HG03066 (cell line): ENCODE measurements around the gene ATF3.
A peak's percentile ranks its signal among the peaks of the same experiment; 100 is the strongest.
"Not testable (repeated sequence)": the region's sequence is repeated elsewhere in the genome, so short reads cannot be mapped to it uniquely, and the experiment has no call there.

Experiments used
- ATAC-seq: cut with Tn5 transposase; IDR thresholded peaks from one replicate; pipeline ENCODE4 v1.9.1; 2021; ENCODE audit warnings: low read depth; ENCODE audit not compliant: unreplicated experiment

ATF3 gene

GRCh38 chr1:212647004-212647403 is 38.4 kb downstream of the ATF3 start:
- ATAC-seq = no peak

GRCh38 chr1:212648431-212648830 is 39.9 kb downstream of the ATF3 start:
- ATAC-seq = no peak

GRCh38 chr1:212649020-212649419 is 40.5 kb downstream of the ATF3 start:
- no peak for ATAC-seq

GRCh38 chr1:212650228-212650627 is 41.7 kb downstream of the ATF3 start:
- ATAC-seq = no peak

- ATAC-seq = no peak
Observed at GRCh38 chr1:212651521-212651920, 43.0 kb downstream of the ATF3 start.

- ATAC-seq = no peak
Observed at GRCh38 chr1:212651977-212652376, 43.4 kb downstream of the ATF3 start.

GRCh38 chr1:212652609-212653008 is 44.0 kb downstream of the ATF3 start:
- no peak for ATAC-seq

GRCh38 chr1:212655668-212656440 is 47.3 kb downstream of the ATF3 start:
- no peak for ATAC-seq

GRCh38 chr1:212656730-212657129 is 48.2 kb downstream of the ATF3 start:
- no peak for ATAC-seq

- ATAC-seq = not testable (repeated sequence)
Observed at GRCh38 chr1:212658250-212658649, 49.7 kb downstream of the ATF3 start.

- ATAC-seq = no peak
Observed at GRCh38 chr1:212664409-212665199, 56.0 kb downstream of the ATF3 start.

GRCh38 chr1:212665241-212666115 is 56.9 kb downstream of the ATF3 start:
- peak; percentile 88 for ATAC-seq

GRCh38 chr1:212666116-212666775 is 57.7 kb downstream of the ATF3 start:
- ATAC-seq = no peak

GRCh38 chr1:212667223-212668139 is 58.9 kb downstream of the ATF3 start:
- ATAC-seq = peak; percentile 42

- ATAC-seq = no peak
Observed at GRCh38 chr1:212668477-212668876, 59.9 kb downstream of the ATF3 start.

GRCh38 chr1:212669102-212669501 is 60.5 kb downstream of the ATF3 start:
- no peak for ATAC-seq

- ATAC-seq = no peak
Observed at GRCh38 chr1:212669600-212669999, 61.0 kb downstream of the ATF3 start.

GRCh38 chr1:212670301-212670700 is 61.7 kb downstream of the ATF3 start:
- no peak for ATAC-seq
